Astrocyte (in vitro differentiated cells and primary cell): Measurements from ENCODE around the gene OR14C36. TPM values are rescaled to one million over a fixed set of nuclear protein-coding genes. Genes with fewer than 3 reads are reported as not detected.

Source experiments
- DNase-seq: peaks from one replicate; pipeline ENCODE4 v3.0.0-alpha.2; 2010; ENCODE audit warnings: low read depth
- FAIRE-seq: peaks from 2 replicates; lab custom pipeline; 2011; peaks lifted over from hg19 to GRCh38; lab: Jason Lieb, UNC
- H2AFZ ChIP-seq: 2 replicates; pipeline ENCODE4 v1.6.0; 2012; ENCODE audit warnings: low read depth, low read length, inconsistent platforms
- H3K27ac ChIP-seq: 2 replicates; pipeline ENCODE4 v1.5.1; 2011; ENCODE audit warnings: low read depth, low read length, inconsistent platforms
- H3K27me3 ChIP-seq: 2 replicates; pipeline ENCODE4 v1.6.0; 2011; ENCODE audit warnings: low read length, inconsistent platforms; ENCODE audit not compliant: insufficient read depth
- H3K36me3 ChIP-seq: 2 replicates; pipeline ENCODE4 v1.5.1; 2011; ENCODE audit warnings: low read length, inconsistent platforms; ENCODE audit not compliant: insufficient read depth
- H3K4me1 ChIP-seq: 2 replicates; pipeline ENCODE4 v1.5.1; 2011; ENCODE audit warnings: low read length, inconsistent platforms; ENCODE audit not compliant: insufficient read depth
- H3K4me2 ChIP-seq: 2 replicates; pipeline ENCODE4 v1.6.0; 2012; ENCODE audit warnings: low read length, inconsistent platforms
- H3K4me3 ChIP-seq: 2 replicates; pipeline ENCODE4 v1.5.1; 2011; ENCODE audit warnings: low read depth, mild to moderate bottlenecking, low read length, inconsistent platforms; ENCODE audit not compliant: insufficient read depth
- H3K79me2 ChIP-seq: 2 replicates; pipeline ENCODE4 v1.6.0; 2012; ENCODE audit warnings: mild to moderate bottlenecking, low read length, inconsistent platforms; ENCODE audit not compliant: insufficient read depth
- H3K9ac ChIP-seq: 2 replicates; pipeline ENCODE4 v1.6.0; 2012; ENCODE audit warnings: mild to moderate bottlenecking, low read length, inconsistent platforms
- H3K9me3 ChIP-seq: 2 replicates; pipeline ENCODE4 v1.5.1; 2012; ENCODE audit warnings: low read depth, mild to moderate bottlenecking, low read length, inconsistent platforms; ENCODE audit not compliant: insufficient read depth
- H4K20me1 ChIP-seq: 2 replicates; pipeline ENCODE4 v1.6.0; 2012; ENCODE audit warnings: low read length, inconsistent platforms; ENCODE audit not compliant: insufficient read depth
- H3K27ac Mint-ChIP-seq: one replicate; pipeline ENCODE4 v1.8.0; 2021; ENCODE audit warnings: mild to moderate bottlenecking, mixed read lengths; ENCODE audit not compliant: unreplicated experiment
- H3K27me3 Mint-ChIP-seq: one replicate; pipeline ENCODE4 v1.8.0; 2021; ENCODE audit warnings: low read depth, mixed read lengths; ENCODE audit not compliant: unreplicated experiment
- H3K36me3 Mint-ChIP-seq: one replicate; pipeline ENCODE4 v1.8.0; 2021; ENCODE audit warnings: low read depth, mixed read lengths; ENCODE audit not compliant: unreplicated experiment
- H3K4me1 Mint-ChIP-seq: one replicate; pipeline ENCODE4 v1.8.0; 2021; ENCODE audit warnings: low read depth, mixed read lengths; ENCODE audit not compliant: unreplicated experiment
- H3K4me3 Mint-ChIP-seq: one replicate; pipeline ENCODE4 v1.8.0; 2021; ENCODE audit warnings: mild to moderate bottlenecking, moderate library complexity, mixed read lengths; ENCODE audit not compliant: unreplicated experiment
- H3K9me3 Mint-ChIP-seq: one replicate; pipeline ENCODE4 v1.8.0; 2021; ENCODE audit warnings: mild to moderate bottlenecking, mixed read lengths; ENCODE audit not compliant: unreplicated experiment
- CTCF ChIP-seq: IDR thresholded peaks from 2 replicates; pipeline ENCODE4 v1.5.1; 2011; ENCODE audit warnings: low read depth, mild to moderate bottlenecking, inconsistent platforms, low read length, moderate library complexity; ENCODE audit not compliant: insufficient read depth
- EZH2 ChIP-seq: IDR thresholded peaks from 2 replicates; pipeline ENCODE4 v1.6.1; 2012; ENCODE audit warnings: mild to moderate bottlenecking, low read length, inconsistent platforms; ENCODE audit not compliant: insufficient read depth
- total RNA-seq: library from RNA; stranded (reverse); gene quantifications from 2 replicates; pipeline ENCODE4 v1.2.1, GENCODE V29; 2021

The OR14C36 gene
- total RNA-seq, 1 donor from 2014 or later = not detected

- FAIRE-seq (no peak), DNase-seq (no peak)
- Histone ChIP-seq H3K27me3 (no peaks in the 10 kb centered on the region), H3K4me2 (no peak overlapping the region), H3K4me3 (no peak overlapping the region), H3K36me3 (no peaks in the 10 kb centered on the region), H4K20me1 (no peaks in the 10 kb centered on the region), H3K4me1 (no peaks in the 10 kb centered on the region), H3K9ac (no peak overlapping the region), H3K79me2 (no peaks in the 10 kb centered on the region), H3K9me3 (peaks cover 3% of the 10 kb centered on the region), H2AFZ (no peak overlapping the region), H3K27ac (no peak overlapping the region)
- TF ChIP-seq EZH2 = no peak
- TF ChIP-seq CTCF = no peak
- H3K4me3 Mint-ChIP-seq = no peak overlapping the region
- peaks cover 9% of the 10 kb centered on the region for H3K9me3 Mint-ChIP-seq
- H3K4me1 Mint-ChIP-seq = no peaks in the 10 kb centered on the region
- no peaks in the 10 kb centered on the region for H3K27me3 Mint-ChIP-seq
- no peaks in the 10 kb centered on the region for H3K36me3 Mint-ChIP-seq
- no peak overlapping the region for H3K27ac Mint-ChIP-seq
Measured at GRCh38 chr1:248373761-248374160, 25.2 kb downstream of the OR14C36 start.

DNA sequence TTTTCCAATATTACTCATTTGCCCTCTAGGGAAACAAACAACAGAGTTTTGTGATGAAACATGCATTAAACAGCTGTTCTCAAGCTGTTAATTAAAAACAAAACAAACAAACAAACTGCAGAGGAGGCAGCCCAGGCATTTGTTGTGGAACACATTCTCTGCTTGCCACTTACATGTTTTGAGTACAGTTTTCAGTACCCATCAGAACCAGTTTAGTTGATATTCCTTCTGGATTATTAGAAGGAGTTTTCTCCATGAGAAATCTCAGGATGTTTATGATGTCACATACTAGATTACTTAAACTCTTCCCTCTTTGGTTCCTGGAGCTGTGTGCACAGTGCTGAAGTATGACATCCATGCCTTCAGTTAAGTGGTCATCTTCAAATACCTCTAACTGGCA is 26.9 kb downstream of the OR14C36 start, which contains the start of gene OR2T6:
OR2T6 (plus strand) TSS at position 301 of the 400 bp plus-strand sequence. CDS start 11,863 bp downstream, outside the sequence.
- Histone ChIP-seq H2AFZ (no peak within 1 kb of the TSS), H3K79me2 (no peaks in the 10 kb centered on the region), H4K20me1 (no peaks in the 10 kb centered on the region), H3K27me3 (no peaks in the 10 kb centered on the region), H3K9ac (no peak within 1 kb of the TSS), H3K4me3 (no peak within 1 kb of the TSS), H3K9me3 (peaks cover 3% of the 10 kb centered on the region), H3K4me1 (no peaks in the 10 kb centered on the region), H3K4me2 (no peak within 1 kb of the TSS), H3K27ac (no peak within 1 kb of the TSS), H3K36me3 (no peaks in the 10 kb centered on the region)
- Mint-ChIP-seq H3K4me1 (no peaks in the 10 kb centered on the region), H3K9me3 (peaks cover 12% of the 10 kb centered on the region), H3K36me3 (no peaks in the 10 kb centered on the region), H3K27me3 (no peaks in the 10 kb centered on the region), H3K27ac (no peak within 1 kb of the TSS), H3K4me3 (no peak within 1 kb of the TSS)
- FAIRE-seq (no peak), DNase-seq (no peak)
- TF ChIP-seq CTCF (no peak), EZH2 (no peak)

DNA sequence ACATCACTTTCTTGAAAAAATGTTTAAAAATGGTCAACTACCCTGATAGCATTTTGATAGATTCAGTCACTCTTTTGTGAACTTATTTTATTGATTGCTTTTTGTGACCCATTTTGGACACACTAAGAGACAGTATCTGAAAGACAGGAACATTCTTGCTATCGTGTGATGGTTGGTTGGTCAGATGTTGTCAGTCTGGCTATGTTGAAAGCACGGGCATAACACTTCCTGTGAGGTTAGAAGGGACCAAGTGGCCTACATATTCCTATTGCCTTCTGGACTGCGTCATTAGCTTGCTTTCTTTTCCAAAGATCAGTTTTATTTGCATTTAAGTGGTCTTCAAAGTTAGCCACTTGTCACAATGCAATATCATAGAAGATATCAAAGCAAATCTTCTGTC is 28.3 kb downstream of the OR14C36 start:
- Mint-ChIP-seq H3K27me3 (no peaks in the 10 kb centered on the region), H3K27ac (no peak overlapping the region), H3K36me3 (no peaks in the 10 kb centered on the region), H3K4me1 (no peaks in the 10 kb centered on the region), H3K9me3 (peaks cover 11% of the 10 kb centered on the region), H3K4me3 (no peak overlapping the region)
- H3K27me3 ChIP-seq = no peaks in the 10 kb centered on the region
- H3K79me2 ChIP-seq = no peaks in the 10 kb centered on the region
- FAIRE-seq (no peak), DNase-seq (no peak)
- no peak overlapping the region for H2AFZ ChIP-seq
- H3K4me2 ChIP-seq = no peak overlapping the region
- no peaks in the 10 kb centered on the region for H4K20me1 ChIP-seq
- H3K4me3 ChIP-seq = no peak overlapping the region
- no peak for TF ChIP-seq EZH2
- TF ChIP-seq CTCF = no peak
- no peak overlapping the region for H3K9ac ChIP-seq
- H3K4me1 ChIP-seq = no peaks in the 10 kb centered on the region
- no peak overlapping the region for H3K27ac ChIP-seq
- H3K9me3 ChIP-seq = peaks cover 3% of the 10 kb centered on the region
- H3K36me3 ChIP-seq = no peaks in the 10 kb centered on the region
